ENCODE data around the gene AMOTL2.

The AMOTL2 gene

DNA sequence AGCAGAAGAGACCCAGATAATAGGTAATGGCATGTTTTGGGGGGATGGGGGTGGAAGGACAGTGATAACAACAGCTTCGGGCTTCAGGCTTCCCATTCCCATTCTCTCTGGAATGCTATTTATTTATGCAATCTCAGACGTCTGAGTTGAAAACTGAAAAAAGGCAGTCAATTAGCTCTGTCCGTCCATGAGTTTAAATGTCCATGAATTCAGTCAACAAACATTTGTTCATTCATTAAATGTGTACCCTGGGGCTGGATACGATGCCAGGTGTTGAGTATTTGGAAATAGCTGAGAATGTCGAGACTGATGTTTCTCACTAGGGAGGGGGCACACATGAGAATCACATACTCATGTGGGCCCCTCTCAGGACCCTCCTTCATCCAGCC is 42.4 kb downstream of the AMOTL2 start:
- no peak for DNase-seq

GRCh38 chr3:134330883-134331810 is 43.1 kb downstream of the AMOTL2 start:
- DNase-seq: peak; percentile 92

GRCh38 chr3:134328846-134329245 is 45.4 kb downstream of the AMOTL2 start:
- peak; percentile 58 for DNase-seq

- peak; percentile 98 for DNase-seq
These were observed 46.1 kb downstream of the AMOTL2 start for GRCh38 chr3:134328147-134328591.

DNA sequence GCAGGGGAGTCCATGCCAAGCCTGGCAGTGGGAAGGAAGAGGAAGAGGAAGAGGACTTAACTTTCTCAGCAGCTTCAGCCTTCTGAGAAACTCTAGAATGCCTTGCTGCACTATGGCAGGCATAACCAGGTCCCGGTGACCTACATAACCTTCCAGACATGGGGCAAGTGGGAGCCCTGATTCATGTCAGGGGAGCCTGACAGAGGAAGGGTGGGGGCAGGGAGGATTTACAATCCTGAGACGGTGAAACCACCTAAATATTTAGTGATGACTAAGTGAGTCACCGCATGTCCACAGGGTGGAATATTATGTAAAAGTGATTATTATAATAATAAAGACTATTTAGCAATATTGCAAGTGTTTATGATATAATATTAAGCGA is 46.7 kb downstream of the AMOTL2 start:
- peak; percentile 90 for DNase-seq

DNA sequence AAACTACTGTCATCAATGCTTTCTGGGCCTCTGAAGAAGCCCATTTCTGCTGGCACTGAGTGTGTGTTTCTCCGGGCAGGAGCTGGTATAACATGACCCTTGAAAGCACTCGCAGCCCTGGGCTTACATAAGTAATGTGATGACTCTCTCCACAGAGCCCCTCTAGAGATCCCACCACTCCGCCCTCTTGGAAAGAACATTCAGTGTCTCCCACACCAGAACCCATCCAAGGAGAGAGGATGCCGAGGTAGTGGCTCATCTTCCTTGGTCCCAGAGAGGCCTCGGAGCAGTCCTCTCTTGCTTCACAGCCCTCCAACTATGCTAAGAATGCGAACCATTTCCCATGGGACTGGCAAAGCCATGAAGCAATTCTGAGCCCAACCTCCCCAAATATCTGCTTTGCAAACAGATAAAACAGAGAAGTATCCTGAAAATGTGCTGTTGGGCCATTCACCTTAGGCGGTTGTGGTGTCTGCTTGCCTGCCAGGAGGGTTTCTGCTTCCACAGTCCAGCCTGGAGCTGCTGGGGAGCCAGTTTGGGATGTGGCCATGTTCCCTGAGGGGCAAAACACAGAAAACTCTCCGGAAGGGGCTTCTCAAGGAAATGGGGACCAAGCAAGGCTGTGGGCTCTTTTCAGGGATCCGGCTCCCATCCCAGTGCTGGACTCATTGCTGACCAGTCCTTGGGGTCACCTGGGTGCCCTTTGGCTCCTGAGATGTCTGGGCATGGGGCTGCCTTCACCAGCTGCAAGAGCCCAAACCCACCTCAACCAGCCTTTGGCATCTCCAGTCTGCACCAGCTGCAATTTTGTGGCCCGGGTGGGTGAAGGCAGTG is 47.3 kb downstream of the AMOTL2 start:
- DNase-seq: peak; percentile 99

DNA sequence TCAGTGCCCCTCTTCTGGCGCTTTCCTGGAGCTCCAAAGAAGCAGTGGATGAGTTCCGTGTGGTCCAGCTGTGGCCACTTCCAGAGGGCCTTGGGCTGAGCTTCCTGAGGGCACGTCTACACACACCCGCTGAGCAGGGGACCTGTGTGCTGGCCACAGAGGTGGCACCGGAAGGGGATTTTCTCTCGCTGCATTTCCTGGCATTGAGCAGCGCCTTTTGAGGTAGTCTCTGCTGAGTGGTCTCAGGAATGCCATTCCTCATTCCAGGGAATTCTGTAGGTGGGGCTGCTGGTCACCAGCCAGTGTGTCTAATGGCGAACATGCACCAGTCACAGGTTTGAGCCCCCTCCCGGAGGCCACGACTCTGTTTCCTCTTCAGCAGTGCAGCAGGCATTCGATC is 48.1 kb downstream of the AMOTL2 start:
- DNase-seq: peak; percentile 82

DNA sequence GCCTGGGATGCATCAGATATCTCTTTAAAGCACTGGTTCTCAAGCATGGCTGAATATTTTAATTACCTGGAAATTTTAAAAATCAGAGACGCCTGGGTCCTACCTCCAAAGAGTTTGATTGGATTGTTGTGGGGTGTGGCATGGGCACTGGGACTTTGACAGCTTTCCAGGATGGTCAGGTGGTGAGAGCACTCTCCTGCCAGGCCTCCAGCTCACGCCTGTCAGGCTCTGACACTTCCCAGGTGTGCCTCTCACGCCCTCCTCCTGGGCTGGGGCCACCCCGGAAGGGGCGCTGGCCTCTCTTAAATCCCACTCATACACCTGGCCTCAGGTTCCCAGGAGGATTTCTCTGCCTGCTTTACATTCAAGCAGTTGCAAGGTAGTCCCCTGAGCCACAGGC is 48.5 kb downstream of the AMOTL2 start:
- DNase-seq: peak; percentile 53

- peak; percentile 51 for DNase-seq
These were observed 49.1 kb downstream of the AMOTL2 start for GRCh38 chr3:134325061-134325705.

- peak; percentile 46 for DNase-seq
These were observed 50.0 kb downstream of the AMOTL2 start for GRCh38 chr3:134323966-134324962.

GRCh38 chr3:134322286-134322685 is 52.0 kb downstream of the AMOTL2 start:
- DNase-seq: no peak

DNA sequence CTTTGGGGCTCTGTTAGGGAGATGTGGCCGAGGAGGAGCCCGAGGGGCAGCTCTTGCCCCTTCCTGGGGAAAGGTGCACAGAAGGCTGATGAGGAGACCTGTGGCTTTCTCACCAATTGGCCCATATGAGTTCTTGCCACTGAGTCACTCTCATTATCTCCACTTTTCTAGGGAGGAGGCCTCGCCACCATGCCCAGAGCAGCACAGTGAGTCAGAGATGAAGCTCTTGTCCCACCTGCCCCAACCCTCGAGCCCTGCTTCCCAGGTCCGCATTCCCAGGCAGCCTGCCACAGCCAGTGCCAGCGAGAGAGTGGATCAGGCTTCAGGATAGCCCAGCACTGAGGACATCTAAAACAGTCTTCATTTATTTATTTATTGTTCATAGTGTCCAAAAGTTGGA is 53.5 kb downstream of the AMOTL2 start:
- DNase-seq: peak; percentile 92

DNA sequence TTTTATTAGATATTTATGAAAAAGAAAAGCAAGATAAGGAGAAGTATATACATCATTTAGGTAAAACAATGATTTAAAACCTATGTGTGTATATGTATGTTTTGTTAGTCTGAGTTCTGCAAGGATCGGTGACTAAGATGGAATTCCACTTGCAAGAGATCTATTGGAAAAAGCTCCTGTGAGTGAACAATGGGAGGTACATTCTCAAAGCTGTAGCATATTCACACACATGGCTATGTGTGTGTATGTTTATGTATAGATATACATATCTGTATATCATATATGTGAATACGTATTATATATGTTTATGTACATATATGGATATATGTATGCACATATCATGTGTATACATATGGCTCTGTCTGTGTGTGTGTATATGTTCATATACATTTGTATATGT is 54.3 kb downstream of the AMOTL2 start:
- DNase-seq: no peak

GRCh38 chr3:134318166-134318565 is 56.1 kb downstream of the AMOTL2 start:
- DNase-seq: no peak

- DNase-seq: peak; percentile 60
These were observed 56.9 kb downstream of the AMOTL2 start for GRCh38 chr3:134317106-134317947.

DNA sequence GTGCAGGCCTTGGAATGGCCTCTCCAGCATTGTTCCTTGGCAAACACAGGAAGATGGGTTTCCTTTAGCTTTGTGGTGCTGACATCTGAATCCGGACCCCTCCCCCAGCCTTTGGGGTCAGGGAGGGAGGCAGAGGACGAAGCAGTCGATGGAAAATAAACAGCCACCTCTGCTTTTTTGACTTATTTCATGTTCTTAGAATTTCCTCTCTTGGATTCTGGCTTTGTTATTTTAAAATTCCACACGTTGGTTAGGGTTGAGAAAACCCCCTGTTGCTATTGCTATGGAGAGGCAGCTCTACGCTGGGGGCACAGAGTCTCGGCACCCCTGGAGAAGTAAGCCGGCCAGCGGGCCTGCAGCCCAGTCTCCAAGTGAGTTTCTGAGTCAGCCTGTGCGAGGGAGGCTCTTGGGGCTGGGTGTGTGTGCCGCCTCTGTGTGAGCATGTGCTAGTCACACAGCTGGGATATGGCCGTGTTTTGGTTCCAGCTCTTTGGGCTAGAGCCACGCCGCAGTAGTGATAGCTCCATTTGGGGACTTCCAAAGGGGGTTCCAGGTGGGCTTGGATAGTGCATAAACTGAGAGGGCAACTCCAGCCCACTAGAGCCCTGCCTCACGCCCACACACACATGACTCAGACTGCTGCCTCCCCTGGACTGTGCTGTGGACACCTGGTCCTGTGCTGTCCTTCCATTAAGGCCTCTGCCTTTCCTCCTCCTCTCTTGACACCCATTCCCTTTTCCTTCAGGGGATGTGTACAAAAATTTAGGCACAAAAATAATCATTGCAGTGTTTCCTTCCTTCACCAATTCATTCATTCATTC is 58.8 kb downstream of the AMOTL2 start:
- DNase-seq: peak; percentile 62

DNA sequence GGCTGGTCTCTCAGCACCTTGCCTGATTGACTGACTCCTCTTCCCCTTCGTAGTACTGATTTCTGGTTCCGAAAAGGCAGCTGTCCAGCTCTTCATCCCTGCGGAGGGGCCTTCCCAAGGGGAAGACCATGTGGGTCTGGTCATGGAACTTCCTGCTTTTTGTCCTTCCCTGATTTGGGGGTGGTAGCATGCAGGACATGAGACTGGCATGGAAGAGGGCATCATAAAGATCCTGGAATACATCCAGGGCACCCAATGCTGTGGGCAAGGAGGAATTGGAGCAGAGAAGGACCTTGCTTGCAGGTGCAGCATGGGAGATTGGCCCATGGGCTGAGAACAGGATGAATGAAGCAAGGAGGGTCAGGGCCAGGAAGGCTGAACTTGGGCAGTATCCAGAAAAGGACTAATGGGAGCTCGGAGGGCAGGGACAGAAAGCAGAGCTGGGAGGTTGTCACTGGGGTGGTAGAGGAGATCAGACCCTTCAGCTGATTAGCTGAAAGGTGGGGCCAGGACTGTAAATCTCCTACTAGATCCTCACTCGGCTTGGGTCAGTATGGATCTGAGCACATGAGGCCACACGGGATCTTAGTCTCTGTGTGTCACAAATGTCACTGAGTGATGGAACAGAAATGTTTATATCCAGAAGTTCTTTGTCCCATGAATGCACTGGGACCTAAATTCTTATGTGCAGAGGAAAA is 59.5 kb downstream of the AMOTL2 start:
- DNase-seq: no peak

DNA sequence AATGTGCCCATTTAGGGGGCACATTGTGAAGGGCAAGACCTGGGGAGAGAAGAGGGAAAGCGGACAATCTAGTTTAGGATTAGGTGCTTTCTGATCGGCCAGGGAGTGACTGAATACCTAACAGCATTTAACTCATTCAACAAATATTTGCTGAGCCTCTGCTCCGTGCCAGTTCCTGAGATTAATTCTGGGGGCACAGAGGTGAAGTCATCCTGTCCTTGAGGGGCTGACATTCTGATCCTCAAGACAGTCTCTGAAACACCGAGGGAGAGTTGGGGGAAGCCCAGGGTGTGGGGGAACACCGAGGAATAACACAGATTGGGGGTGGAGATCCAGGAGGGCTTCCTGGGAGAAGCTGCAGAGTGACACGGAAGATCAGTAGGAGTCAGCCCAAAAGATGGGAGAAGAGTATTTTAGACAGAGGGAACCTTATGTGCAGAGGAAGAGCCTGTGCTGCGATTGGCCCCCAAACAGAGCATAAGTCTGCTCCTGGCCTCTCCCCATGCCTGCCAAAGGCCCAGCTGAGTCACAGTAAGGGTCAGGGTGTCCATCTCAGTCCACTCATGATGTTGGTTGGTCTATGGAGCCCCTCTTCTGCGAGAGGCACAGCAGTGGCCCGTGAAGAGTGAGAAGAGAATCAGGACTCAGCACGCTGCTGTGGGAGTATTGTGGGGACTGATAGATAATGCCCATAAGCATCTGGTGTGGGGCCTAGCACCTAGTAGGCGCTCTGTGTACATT is 60.2 kb downstream of the AMOTL2 start:
- DNase-seq: peak; percentile 52

All from islet precursor cell (in vitro differentiated cells).